Trophoblast cell (in vitro differentiated cells and primary cell): ENCODE data around the gene CLSTN3.

Experiments used
- DNase-seq, 2 donors: peaks; one replicate each; pipeline ENCODE4 v3.0.0-alpha.2; 2016
- H2AFZ ChIP-seq: 2 replicates; pipeline ENCODE4 v1.6.1; 2013; ENCODE audit warnings: low read length, moderate library complexity, mild to moderate bottlenecking; ENCODE audit not compliant: insufficient read depth, poor library complexity
- H2AK5ac ChIP-seq: 2 replicates; pipeline ENCODE4 v1.6.1; 2013; ENCODE audit warnings: mild to moderate bottlenecking, low read length
- H2BK120ac ChIP-seq: 2 replicates; pipeline ENCODE4 v1.6.1; 2013; ENCODE audit warnings: low read length, mild to moderate bottlenecking, moderate library complexity; ENCODE audit not compliant: insufficient read depth, poor library complexity
- H2BK12ac ChIP-seq: 2 replicates; pipeline ENCODE4 v1.6.1; 2013; ENCODE audit warnings: mild to moderate bottlenecking, low read length, moderate library complexity
- H2BK5ac ChIP-seq: 2 replicates; pipeline ENCODE4 v1.6.1; 2013; ENCODE audit warnings: low read length, low read depth, moderate library complexity, mild to moderate bottlenecking; ENCODE audit not compliant: poor library complexity
- H3K14ac ChIP-seq: 2 replicates; pipeline ENCODE4 v1.6.1; 2013; ENCODE audit warnings: mild to moderate bottlenecking, low read length
- H3K18ac ChIP-seq: 2 replicates; pipeline ENCODE4 v1.6.1; 2013; ENCODE audit warnings: mild to moderate bottlenecking, low read length
- H3K23ac ChIP-seq: 2 replicates; pipeline ENCODE4 v1.6.1; 2013; ENCODE audit warnings: low read length
- H3K27ac ChIP-seq: 2 replicates; pipeline ENCODE4 v1.5.1; 2013; ENCODE audit warnings: low read depth, mild to moderate bottlenecking, inconsistent platforms, low read length, moderate library complexity
- H3K27me3 ChIP-seq: 2 replicates; pipeline ENCODE4 v1.6.1; 2013; ENCODE audit warnings: inconsistent platforms, mild to moderate bottlenecking, low read length, moderate library complexity; ENCODE audit not compliant: insufficient read depth
- H3K36me3 ChIP-seq, 2 experiments: 1 replicate in 1 of 2; 2 replicates in 1 of 2; pipeline ENCODE4 v1.6.1; 2013; ENCODE audit warnings: low read length in 2 of 2, mild to moderate bottlenecking in 2 of 2, moderate library complexity in 1 of 2; ENCODE audit not compliant: insufficient read depth in 2 of 2, control insufficient read depth in 1 of 2
- H3K4ac ChIP-seq: 2 replicates; pipeline ENCODE4 v1.6.1; 2013; ENCODE audit warnings: low read depth, mild to moderate bottlenecking, low read length, moderate library complexity
- H3K4me1 ChIP-seq, 2 experiments: 1 replicate in 1 of 2; 2 replicates in 1 of 2; pipeline ENCODE4 v1.6.1; 2013; ENCODE audit warnings: low read length in 2 of 2, mild to moderate bottlenecking in 2 of 2, moderate library complexity in 1 of 2; ENCODE audit not compliant: insufficient read depth in 2 of 2, control insufficient read depth in 1 of 2
- H3K4me2 ChIP-seq: 2 replicates; pipeline ENCODE4 v1.6.1; 2013; ENCODE audit warnings: inconsistent platforms, mild to moderate bottlenecking, low read length, moderate library complexity
- H3K4me3 ChIP-seq: 2 replicates; pipeline ENCODE4 v1.5.1; 2013; ENCODE audit warnings: mild to moderate bottlenecking, low read depth, low read length, inconsistent platforms
- H3K79me1 ChIP-seq: one replicate; pipeline ENCODE4 v1.6.1; 2013; ENCODE audit warnings: low read length
- H3K79me2 ChIP-seq: 2 replicates; pipeline ENCODE4 v1.6.1; 2013; ENCODE audit warnings: low read length, mild to moderate bottlenecking; ENCODE audit not compliant: control insufficient read depth, insufficient read depth, poor library complexity
- H3K9ac ChIP-seq: 2 replicates; pipeline ENCODE4 v1.6.1; 2013; ENCODE audit warnings: mild to moderate bottlenecking, low read length
- H3K9me3 ChIP-seq: 2 replicates; pipeline ENCODE4 v1.6.1; 2013; ENCODE audit warnings: low read depth, mild to moderate bottlenecking, control low read depth, inconsistent platforms, low read length; ENCODE audit not compliant: insufficient read depth
- H4K12ac ChIP-seq: 2 replicates; pipeline ENCODE4 v1.6.1; 2013; ENCODE audit warnings: low read depth, mild to moderate bottlenecking, low read length, moderate library complexity
- H4K8ac ChIP-seq: 2 replicates; pipeline ENCODE4 v1.6.1; 2013; ENCODE audit warnings: low read depth, mild to moderate bottlenecking, low read length, moderate library complexity
- H4K91ac ChIP-seq: one replicate; pipeline ENCODE4 v1.6.1; 2013; ENCODE audit warnings: low read depth, mild to moderate bottlenecking, low read length, moderate library complexity
- WGBS: extraction: QIAGEN DNeasy Blood & Tissue Kit; methylation state at CpG from one replicate; pipeline ENCODE4 v1.1.7; 2013; ENCODE audit warnings: missing lambda C conversion rate; ENCODE audit not compliant: insufficient read length, insufficient coverage; ENCODE audit errors: extremely low coverage; 5-methylcytosine and 5-hydroxymethylcytosine counted together

The CLSTN3 gene

DNA sequence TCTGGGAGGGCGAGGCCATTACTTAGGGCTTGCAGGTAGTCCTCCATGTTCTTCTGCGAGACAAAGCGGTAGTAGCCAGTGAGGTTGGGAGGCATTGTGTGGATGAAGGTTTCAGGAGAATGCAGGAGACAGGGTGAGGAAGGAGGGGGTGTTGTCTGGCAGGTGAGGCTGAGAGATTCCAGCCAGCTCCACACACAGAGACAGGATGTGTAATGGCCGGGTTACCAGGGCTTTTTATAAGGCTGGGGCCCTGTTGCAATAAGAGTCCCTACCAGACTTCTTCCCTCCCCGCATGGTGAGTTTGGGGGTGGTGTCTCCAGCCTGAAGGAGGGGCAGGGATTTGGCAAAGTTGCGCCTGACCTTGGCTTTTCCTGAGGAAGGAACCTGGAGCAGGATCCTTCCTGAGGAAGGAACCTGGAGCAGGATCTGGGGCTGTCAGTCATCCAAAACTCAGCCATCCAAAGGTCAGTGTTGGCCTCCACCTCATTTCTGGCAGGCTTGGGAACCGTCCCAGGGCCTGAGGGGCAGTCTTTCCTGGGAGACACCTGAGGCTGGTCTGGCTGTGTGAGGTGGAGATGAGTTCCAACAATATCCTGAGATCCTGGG, 1.4 kb upstream of the CLSTN3 start, which contains the start of gene RBP5:
Gene RBP5, minus strand, starts transcription at position 209 of the 606 bp plus-strand sequence. Its CDS starts 114 bp downstream, at position 95.
- peak within 1 kb of the TSS; percentile 13 for H3K18ac ChIP-seq
- no peak for DNase-seq
- peaks cover 2% of the 10 kb centered on the region for H3K79me2 ChIP-seq
- H4K91ac ChIP-seq, result peak within 1 kb of the TSS; percentile 1
- H3K14ac ChIP-seq, result no peak within 1 kb of the TSS
- H3K23ac ChIP-seq, result no peak within 1 kb of the TSS
- no peaks in the 10 kb centered on the region for H3K27me3 ChIP-seq
- peak within 1 kb of the TSS; percentile 89 for H2AFZ ChIP-seq
- H3K36me3 ChIP-seq, result peaks cover 2 to 5% of the 10 kb centered on the region in 2 experiments
- H3K27ac ChIP-seq, result no peak within 1 kb of the TSS
- H3K4me1 ChIP-seq, result peaks cover 14 to 19% of the 10 kb centered on the region in 2 experiments
- H4K12ac ChIP-seq, result no peak within 1 kb of the TSS
- H2BK120ac ChIP-seq, result no peak within 1 kb of the TSS
- H3K4ac ChIP-seq, result no peak within 1 kb of the TSS
- no peak within 1 kb of the TSS for H2BK12ac ChIP-seq
- H3K9me3 ChIP-seq, result no peaks in the 10 kb centered on the region
- no peak within 1 kb of the TSS for H3K9ac ChIP-seq
- peak within 1 kb of the TSS; percentile 74 for H3K4me2 ChIP-seq
- WGBS, result no CpG with 5 or more reads among the region's 7 CpGs
- no peaks in the 10 kb centered on the region for H3K79me1 ChIP-seq
- no peak within 1 kb of the TSS for H2AK5ac ChIP-seq
- peak within 1 kb of the TSS; percentile 7 for H4K8ac ChIP-seq
- H3K4me3 ChIP-seq, result peak within 1 kb of the TSS; percentile 69
- no peak within 1 kb of the TSS for H2BK5ac ChIP-seq

DNA sequence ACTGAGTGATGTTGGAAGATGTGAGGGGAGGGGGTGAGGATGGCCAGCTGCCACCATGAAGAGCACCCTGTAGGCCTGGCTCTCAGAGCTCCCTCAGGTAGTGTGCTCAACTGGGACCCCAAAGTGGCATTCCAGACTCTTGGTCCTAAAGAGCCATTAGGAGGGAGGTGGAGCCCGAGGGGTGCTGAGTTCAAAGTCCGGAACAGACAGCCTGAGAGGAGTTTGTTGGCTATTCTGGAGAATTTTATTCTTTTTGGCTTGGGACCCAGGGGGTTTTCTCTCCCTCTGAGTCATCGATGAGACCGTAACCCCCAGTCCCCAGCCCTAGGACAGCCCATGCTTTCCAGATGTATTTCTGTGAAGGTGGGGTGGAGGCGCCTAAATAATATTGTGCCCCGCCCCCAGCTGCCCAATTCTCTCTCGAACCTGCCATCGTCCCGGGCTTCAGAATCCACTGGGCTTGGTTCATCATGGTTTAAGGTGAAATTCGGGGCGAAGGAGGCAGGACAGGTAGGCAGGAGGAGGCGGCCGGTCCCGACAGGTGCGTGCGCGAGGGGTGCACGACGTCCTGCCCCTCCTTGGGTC, 792 bp upstream of the CLSTN3 start:
- Histone ChIP-seq H3K23ac (no peak overlapping the region), H3K9ac (no peak overlapping the region), H2BK120ac (no peak overlapping the region), H3K14ac (no peak overlapping the region), H3K79me1 (no peaks in the 10 kb centered on the region), H4K12ac (no peak overlapping the region), H2AK5ac (no peak overlapping the region), H4K8ac (peak overlapping the region; percentile 7), H2AFZ (peak overlapping the region; percentile 89), H3K18ac (peak overlapping the region; percentile 13), H3K27me3 (no peaks in the 10 kb centered on the region), H2BK12ac (no peak overlapping the region), H2BK5ac (no peak overlapping the region), H4K91ac (peak overlapping the region; percentile 1), H3K36me3 (peaks cover 3 to 8% of the 10 kb centered on the region in 2 experiments), H3K4me3 (peak overlapping the region; percentile 69), H3K4me2 (peak overlapping the region; percentile 74), H3K27ac (no peak overlapping the region), H3K9me3 (no peaks in the 10 kb centered on the region), H3K79me2 (peaks cover 2% of the 10 kb centered on the region), H3K4me1 (peaks cover 14 to 19% of the 10 kb centered on the region in 2 experiments), H3K4ac (no peak overlapping the region)
- no CpG with 5 or more reads among the region's 19 CpGs for WGBS
- no peak for DNase-seq

DNA sequence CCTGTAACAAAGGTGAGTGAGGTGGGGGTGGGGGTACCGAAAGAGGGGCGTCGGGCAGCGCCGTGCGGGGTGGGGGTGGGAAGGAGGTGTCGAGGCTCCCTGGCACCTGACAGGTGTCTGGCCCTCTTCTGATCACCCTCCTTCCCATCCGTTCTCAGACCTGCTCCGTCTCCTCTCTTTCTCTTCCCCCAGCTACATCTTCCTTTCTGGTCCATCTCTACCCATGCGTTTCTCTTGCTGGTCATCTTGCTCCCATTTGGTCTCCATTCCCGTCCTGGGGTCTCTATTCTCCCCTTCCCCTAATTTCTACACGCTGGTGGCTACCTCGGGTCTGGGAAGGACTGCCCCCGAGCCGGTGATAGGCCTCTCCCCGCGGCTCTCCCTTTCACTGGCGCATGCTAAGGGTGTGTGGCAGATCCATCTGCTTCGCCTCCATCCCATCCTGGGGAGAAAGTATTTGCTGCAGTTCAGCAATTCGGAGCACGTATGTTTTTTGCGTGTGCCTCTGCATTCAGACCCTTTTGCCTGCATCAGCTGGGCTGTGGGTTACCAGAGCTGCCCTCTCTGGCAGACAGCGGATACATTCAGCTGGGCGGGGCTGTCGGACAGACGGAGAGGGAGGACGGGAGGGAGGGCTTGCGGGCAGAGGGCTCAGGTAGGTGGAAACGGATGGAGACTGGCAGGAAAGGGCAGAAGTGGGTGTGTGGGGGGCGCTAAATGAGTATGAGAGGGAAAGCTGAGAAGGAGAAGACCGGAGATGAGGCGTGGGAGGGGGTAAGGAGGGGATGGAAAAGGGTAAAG, 730 bp downstream of the CLSTN3 start:
- Histone ChIP-seq H3K4me1 (peaks cover 14 to 19% of the 10 kb centered on the region in 2 experiments), H4K91ac (peak overlapping the region; percentile 16), H3K4me2 (peak overlapping the region; percentile 82), H3K4me3 (peak overlapping the region; percentile 76), H3K18ac (peak overlapping the region; percentile 24), H3K27me3 (no peaks in the 10 kb centered on the region), H2BK5ac (no peak overlapping the region), H3K27ac (no peak overlapping the region), H2BK120ac (no peak overlapping the region), H2AFZ (no peak overlapping the region), H2AK5ac (no peak overlapping the region), H3K23ac (no peak overlapping the region), H3K36me3 (peaks cover 11 to 19% of the 10 kb centered on the region in 2 experiments), H3K14ac (peak overlapping the region; percentile 19), H4K12ac (no peak overlapping the region), H2BK12ac (no peak overlapping the region), H3K79me1 (no peaks in the 10 kb centered on the region), H3K9me3 (no peaks in the 10 kb centered on the region), H3K4ac (no peak overlapping the region), H3K79me2 (peaks cover 2% of the 10 kb centered on the region), H3K9ac (no peak overlapping the region), H4K8ac (peak overlapping the region; percentile 78)
- peak; percentile 90 to 94 for DNase-seq
- WGBS, result no CpG with 5 or more reads among the region's 32 CpGs

DNA sequence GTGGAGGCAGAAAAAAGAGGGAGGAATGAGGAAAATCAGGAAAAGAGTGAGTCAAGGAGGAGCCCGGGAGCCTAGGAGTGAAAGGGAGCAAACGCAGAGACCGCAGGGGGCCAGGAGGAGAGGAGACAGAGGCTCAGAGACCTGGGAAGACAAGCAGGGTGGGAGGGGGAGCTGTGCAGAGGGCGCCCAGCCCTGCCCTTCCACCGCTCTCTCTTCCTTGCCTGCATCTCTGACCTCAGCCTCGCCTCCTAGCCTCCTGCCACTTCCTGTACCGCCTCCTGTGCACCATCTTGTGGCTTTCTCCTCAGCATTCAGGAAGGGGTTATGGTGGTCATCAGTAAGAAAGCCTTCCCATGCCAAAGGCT, 1.3 kb downstream of the CLSTN3 start:
- DNase-seq, result peak; percentile 69 to 85
- peak overlapping the region; percentile 82 for H3K4me2 ChIP-seq
- H2AK5ac ChIP-seq, result no peak overlapping the region
- H4K8ac ChIP-seq, result no peak overlapping the region
- H2BK120ac ChIP-seq, result no peak overlapping the region
- no peak overlapping the region for H3K14ac ChIP-seq
- no peak overlapping the region for H4K91ac ChIP-seq
- no peak overlapping the region for H3K4me3 ChIP-seq
- no peaks in the 10 kb centered on the region for H3K27me3 ChIP-seq
- no peak overlapping the region for H3K4ac ChIP-seq
- no peak overlapping the region for H3K23ac ChIP-seq
- no peaks in the 10 kb centered on the region for H3K79me1 ChIP-seq
- H3K18ac ChIP-seq, result no peak overlapping the region
- peaks cover 16 to 24% of the 10 kb centered on the region in 2 experiments for H3K36me3 ChIP-seq
- peaks cover 14 to 19% of the 10 kb centered on the region in 2 experiments for H3K4me1 ChIP-seq
- H4K12ac ChIP-seq, result no peak overlapping the region
- H3K27ac ChIP-seq, result no peak overlapping the region
- H3K9ac ChIP-seq, result no peak overlapping the region
- H2BK5ac ChIP-seq, result no peak overlapping the region
- peaks cover 2% of the 10 kb centered on the region for H3K79me2 ChIP-seq
- WGBS, result no CpG with 5 or more reads among the region's 7 CpGs
- H2BK12ac ChIP-seq, result no peak overlapping the region
- H2AFZ ChIP-seq, result no peak overlapping the region
- H3K9me3 ChIP-seq, result no peaks in the 10 kb centered on the region
